Spleen (tissue), 11 donors: ENCODE measurements around the gene PILRB. TPM values are rescaled to one million over a fixed set of nuclear protein-coding genes. Genes with fewer than 3 reads are reported as not detected.

ENCODE experiments used
- DNase-seq: peaks from one replicate; pipeline ENCODE4 v3.0.0-alpha.2; 2020
- H3K27ac ChIP-seq, 8 donors: fragments of 200-600 bp; sonication (generic) in 7 of 8; 1 replicate in 4 of 8; 2 replicates in 4 of 8; pipeline versions ENCODE4 v1.5.0 to v1.8.0; 2016 to 2021; ENCODE audit warnings: inconsistent platforms in 4 of 8, mild to moderate bottlenecking in 4 of 8, moderate library complexity in 1 of 8
- H3K27me3 ChIP-seq, 7 donors: fragments of 200-600 bp; sonication (generic) in 6 of 7; replicated peaks in 1 of 7; 1 replicate in 4 of 7; 2 replicates in 3 of 7; pipeline versions ENCODE4 v1.5.0 to v1.8.0; 2016 to 2021; ENCODE audit warnings: inconsistent platforms in 3 of 7, mild to moderate bottlenecking in 1 of 7
- H3K36me3 ChIP-seq, 6 donors: fragments of 200-600 bp; sonication (generic) in 5 of 6; 1 replicate in 4 of 6; 2 replicates in 2 of 6; pipeline versions ENCODE4 v1.5.0 to v1.8.0; 2016 to 2021; ENCODE audit warnings: inconsistent platforms in 2 of 6
- H3K4me1 ChIP-seq, 6 donors: fragments of 200-600 bp; sonication (generic) in 5 of 6; 1 replicate in 3 of 6; 2 replicates in 3 of 6; pipeline versions ENCODE4 v1.5.0 to v1.8.0; 2016 to 2021; ENCODE audit warnings: inconsistent platforms in 3 of 6
- H3K4me3 ChIP-seq, 8 donors: fragments of 200-600 bp; sonication (generic) in 7 of 8; 1 replicate in 4 of 8; 2 replicates in 4 of 8; pipeline versions ENCODE4 v1.5.0 to v1.8.0; 2016 to 2021; ENCODE audit warnings: inconsistent platforms in 4 of 8, mild to moderate bottlenecking in 4 of 8, moderate library complexity in 2 of 8
- H3K9me3 ChIP-seq, 8 donors: fragments of 200-600 bp; sonication (generic) in 7 of 8; 1 replicate in 4 of 8; 2 replicates in 4 of 8; pipeline versions ENCODE4 v1.5.0 to v1.8.0; 2016 to 2021; ENCODE audit warnings: inconsistent platforms in 4 of 8
- POLR2A ChIP-seq, 3 donors: fragments of 450-650 bp; IDR thresholded peaks; one replicate each; pipeline ENCODE4 v1.5.1; 2017; ENCODE audit warnings: antibody characterized with exemption in 3 of 3, mild to moderate bottlenecking in 1 of 3
- POLR2AphosphoS5 ChIP-seq, 3 donors: sonication (generic); formaldehyde crosslinking; IDR thresholded peaks; one replicate each; pipeline ENCODE4 v1.5.1; 2017; ENCODE audit warnings: antibody characterized with exemption in 3 of 3
- WGBS, 5 donors: extraction: QIAGEN DNeasy Blood & Tissue Kit in 3 of 5; methylation state at CpG; one replicate each; pipeline versions ENCODE4 v1.1.5 to v1.1.7; 2013 to 2018; 5-methylcytosine and 5-hydroxymethylcytosine counted together
- intact Hi-C: fragments of 100-400 bp; cut with DNase I; formaldehyde crosslinking; loops from one replicate; pipeline ENCODE4 v1.15.0; 2023; ENCODE audit warnings: low total_unique reads
- polyA plus RNA-seq, 3 donors: library from polyadenylated mRNA; stranded (reverse); fragments of 200-250 nt; gene quantifications; one replicate each; pipeline ENCODE4 v1.2.1, GENCODE V29; 2013
- total RNA-seq, 7 donors: library from RNA; depleted of rRNA in 3 of 7; stranded (reverse); fragments of >200 nt in 3 of 7; fragmentation: NEBNext Ultra II Directional in 4 of 7; extraction: Animal tissue kit (Norgen Biotek cat#: 25700) in 4 of 7; gene quantifications; one replicate each; pipeline versions ENCODE4 v1.1.0 to v1.2.1, GENCODE V29; 2016 to 2021
- TF ChIP-seq, protein P1 (sequence below), 11 experiments: fragments of 200-600 bp in 7 of 11; fragments of 450-650 bp in 4 of 11; sonication (generic) in 4 of 11; IDR thresholded peaks in 8 of 11; conservative IDR thresholded peaks in 3 of 11; 1 replicate in 7 of 11; 2 replicates in 4 of 11; pipeline versions ENCODE4 v1.4.0 to v1.8.0; 2016 to 2021; ENCODE audit warnings: antibody characterized with exemption in 11 of 11, inconsistent platforms in 4 of 11, mild to moderate bottlenecking in 1 of 11
- donor health status: healthy with polysubstance abuse.
- donor health status: DM: no; HTN: no; CAD: no; lungs with moderate emphysema.
- donor health status: DM: no; HTN: no; CAD: no.
- donor health status: Bipolar disorder and iron deficiency.
- donor health status: healthy.
- donor health status: DM: no; HTN: no; CAD: no.
- donor health status: DM: yes; HTN: yes; CAD: no.

The PILRB gene
- total and polyA plus RNA-seq, 10 donors = 56.8 to 114 (median 70.9) TPM

DNA sequence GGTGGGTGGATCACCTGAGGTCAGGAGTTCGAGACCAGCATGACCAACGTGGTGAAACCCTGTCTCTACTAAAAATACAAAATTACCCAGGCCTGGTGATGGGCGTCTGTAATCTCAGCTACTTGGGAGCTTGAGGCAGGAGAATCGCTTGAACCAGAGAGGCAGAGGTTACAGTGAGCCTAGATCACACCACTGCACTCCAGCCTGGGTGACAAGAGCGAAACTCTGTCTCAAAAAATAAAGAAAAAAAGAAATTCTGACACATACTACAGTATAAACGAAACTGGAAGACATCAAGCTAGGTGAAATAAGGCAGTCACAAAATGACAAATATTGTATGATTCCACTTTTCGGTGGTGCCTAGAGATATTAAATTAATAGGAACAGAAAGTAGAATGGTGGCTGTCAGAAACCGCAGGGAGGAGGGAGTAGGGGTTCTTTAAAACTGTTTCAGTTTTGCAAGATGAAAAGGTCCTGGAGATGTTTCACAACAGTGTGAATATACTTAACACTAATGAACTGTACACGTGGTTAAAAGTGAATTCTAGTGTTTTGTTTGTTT is 38.6 kb downstream of the PILRB start:
- Histone ChIP-seq H3K27ac (peak overlapping the region; percentile 15 to 86 (median 80)), H3K27me3 (no peaks in the 10 kb centered on the region), H3K9me3 (no peaks in the 10 kb centered on the region), H3K4me1 (peaks cover 0 to 59% (median 31%) of the 10 kb centered on the region in 6 donors), H3K36me3 (peaks cover 0 to 31% (median 0%) of the 10 kb centered on the region in 6 donors), H3K4me3 (peak overlapping the region in 1 of 8 donors; percentile 0)
- DNase-seq = no peak
- intact Hi-C loops = no loop called here
- TF ChIP-seq POLR2AphosphoS5 (IDR thresholded peaks at IDR 0.05) (no peak), POLR2A (IDR thresholded peaks at IDR 0.05) (no peak)
- TF ChIP-seq, protein P1, sequence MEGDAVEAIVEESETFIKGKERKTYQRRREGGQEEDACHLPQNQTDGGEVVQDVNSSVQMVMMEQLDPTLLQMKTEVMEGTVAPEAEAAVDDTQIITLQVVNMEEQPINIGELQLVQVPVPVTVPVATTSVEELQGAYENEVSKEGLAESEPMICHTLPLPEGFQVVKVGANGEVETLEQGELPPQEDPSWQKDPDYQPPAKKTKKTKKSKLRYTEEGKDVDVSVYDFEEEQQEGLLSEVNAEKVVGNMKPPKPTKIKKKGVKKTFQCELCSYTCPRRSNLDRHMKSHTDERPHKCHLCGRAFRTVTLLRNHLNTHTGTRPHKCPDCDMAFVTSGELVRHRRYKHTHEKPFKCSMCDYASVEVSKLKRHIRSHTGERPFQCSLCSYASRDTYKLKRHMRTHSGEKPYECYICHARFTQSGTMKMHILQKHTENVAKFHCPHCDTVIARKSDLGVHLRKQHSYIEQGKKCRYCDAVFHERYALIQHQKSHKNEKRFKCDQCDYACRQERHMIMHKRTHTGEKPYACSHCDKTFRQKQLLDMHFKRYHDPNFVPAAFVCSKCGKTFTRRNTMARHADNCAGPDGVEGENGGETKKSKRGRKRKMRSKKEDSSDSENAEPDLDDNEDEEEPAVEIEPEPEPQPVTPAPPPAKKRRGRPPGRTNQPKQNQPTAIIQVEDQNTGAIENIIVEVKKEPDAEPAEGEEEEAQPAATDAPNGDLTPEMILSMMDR (IDR thresholded peaks at IDR 0.05 in 8 of 11, conservative IDR thresholded peaks at IDR 0.05 in 3 of 11) = no peak
- WGBS, 5 donors = 40 to 48% (median 43%) methylated on average over 9 of the region's 9 CpGs

DNA sequence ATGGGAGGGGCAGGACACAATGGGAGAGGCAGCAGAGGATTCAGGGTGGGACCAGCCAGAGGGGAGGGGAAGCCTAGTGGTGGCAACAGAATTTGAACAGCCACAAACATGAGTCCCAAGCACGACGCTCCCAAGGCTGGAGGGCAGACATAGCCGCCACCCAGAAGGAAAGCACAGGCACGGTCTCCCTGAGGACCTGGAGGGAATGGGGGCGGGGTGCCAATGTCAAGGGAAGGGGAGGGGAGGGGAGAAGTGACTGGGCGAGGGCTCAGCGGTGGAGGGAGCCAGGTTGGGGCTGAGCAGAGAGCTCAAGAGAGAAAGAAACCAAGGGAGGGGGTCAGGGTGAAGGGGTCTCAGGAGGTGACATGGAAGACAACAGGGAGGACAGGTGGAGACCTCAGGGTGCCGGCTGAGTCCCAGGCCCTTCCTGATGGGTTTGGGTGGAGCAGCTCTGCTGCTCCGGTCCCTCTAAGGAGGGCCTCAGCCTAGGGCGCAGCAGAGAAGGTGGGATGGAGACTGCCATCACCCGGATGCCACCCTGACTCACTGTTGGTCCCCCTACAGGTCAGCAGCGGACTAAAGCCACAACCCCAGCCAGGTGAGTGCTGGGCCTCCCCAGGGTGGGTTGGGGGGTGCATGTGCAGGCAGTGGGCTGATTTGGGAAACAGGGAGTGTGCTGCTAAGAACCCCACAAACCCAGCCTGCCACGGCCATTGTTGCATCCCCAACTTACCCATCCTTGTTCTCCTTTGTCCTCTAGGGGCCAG is 39.6 kb downstream of the PILRB start:
- H3K4me3 ChIP-seq = no peak overlapping the region
- DNase-seq = peak; percentile 79
- H3K9me3 ChIP-seq = no peaks in the 10 kb centered on the region
- intact Hi-C loops = no loop called here
- no peaks in the 10 kb centered on the region for H3K27me3 ChIP-seq
- peaks cover 0 to 41% (median 0%) of the 10 kb centered on the region in 6 donors for H3K36me3 ChIP-seq
- H3K4me1 ChIP-seq = peaks cover 0 to 56% (median 31%) of the 10 kb centered on the region in 6 donors
- WGBS, 5 donors = 64 to 80% (median 74%) methylated on average over 12 to 13 of the region's 13 CpGs
- H3K27ac ChIP-seq = peak overlapping the region in 5 of 8 donors; percentile 74 to 86 (median 85)
- TF ChIP-seq POLR2A (IDR thresholded peaks at IDR 0.05) (no peak), POLR2AphosphoS5 (IDR thresholded peaks at IDR 0.05) (no peak)
- TF ChIP-seq, protein P1 (IDR thresholded peaks at IDR 0.05 in 8 of 11, conservative IDR thresholded peaks at IDR 0.05 in 3 of 11) = no peak

DNA sequence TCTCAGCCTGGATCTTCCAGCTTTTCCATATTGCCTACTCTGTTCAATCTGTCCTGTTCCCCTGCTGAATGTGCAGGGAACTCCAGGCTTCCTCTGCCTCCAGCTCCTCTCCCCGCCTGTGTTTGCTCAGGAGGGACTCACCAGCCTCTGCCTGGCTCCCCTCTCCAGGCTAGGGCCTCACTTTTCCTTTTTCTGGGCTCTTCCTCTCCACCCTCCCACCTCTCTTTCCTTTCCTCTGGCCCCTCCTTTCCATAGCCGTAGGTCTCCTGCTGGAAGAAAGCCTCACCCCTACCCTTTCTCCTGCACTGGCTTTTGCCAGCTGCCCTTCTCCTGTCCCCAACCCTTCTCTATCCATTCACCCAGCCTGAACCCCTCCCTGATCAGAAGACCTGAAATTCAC is 40.3 kb downstream of the PILRB start:
- H3K27me3 ChIP-seq = no peaks in the 10 kb centered on the region
- H3K9me3 ChIP-seq = no peaks in the 10 kb centered on the region
- peaks cover 0 to 48% (median 29%) of the 10 kb centered on the region in 6 donors for H3K4me1 ChIP-seq
- intact Hi-C loops = no loop called here
- H3K4me3 ChIP-seq = no peak overlapping the region
- no peak for DNase-seq
- 52 to 85% (median 58%) methylated on average over 2 of the region's 2 CpGs for WGBS, 5 donors
- H3K36me3 ChIP-seq = peaks cover 0 to 41% (median 0%) of the 10 kb centered on the region in 6 donors
- no peak for TF ChIP-seq POLR2AphosphoS5 (IDR thresholded peaks at IDR 0.05)
- TF ChIP-seq, protein P1 (IDR thresholded peaks at IDR 0.05 in 8 of 11, conservative IDR thresholded peaks at IDR 0.05 in 3 of 11) = no peak
- no peak for TF ChIP-seq POLR2A (IDR thresholded peaks at IDR 0.05)
- peak overlapping the region in 1 of 8 donors; percentile 86 for H3K27ac ChIP-seq

DNA sequence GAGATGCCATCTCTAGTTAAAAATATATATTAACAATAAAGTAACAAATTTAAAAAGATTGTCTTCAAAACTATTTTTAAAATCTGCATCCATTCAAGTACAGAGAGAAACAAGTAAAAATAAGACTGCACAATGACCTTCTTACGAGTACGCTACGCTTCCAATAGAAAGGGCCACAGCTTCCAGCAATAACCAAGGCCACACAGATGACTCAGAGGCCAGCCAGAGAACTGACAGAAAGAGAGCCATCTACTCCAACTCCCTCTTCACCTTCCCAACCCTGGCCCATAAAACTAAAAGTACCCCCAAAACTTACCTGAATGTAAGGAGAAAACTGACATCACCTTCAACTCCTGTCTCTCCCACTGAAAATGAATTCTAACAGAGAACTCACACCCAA is 42.1 kb downstream of the PILRB start:
- intact Hi-C loops = loop anchor here (10.0 kb wide), 1 partner anchor 45 kb away; the partner anchor contains the start of gene PILRB
- Histone ChIP-seq H3K4me1 (peaks cover 0 to 39% (median 21%) of the 10 kb centered on the region in 6 donors), H3K9me3 (no peaks in the 10 kb centered on the region), H3K27ac (no peak overlapping the region), H3K4me3 (no peak overlapping the region), H3K36me3 (peaks cover 0 to 46% (median 0%) of the 10 kb centered on the region in 6 donors), H3K27me3 (no peaks in the 10 kb centered on the region)
- DNase-seq = no peak
- 88 to 97% (median 92%) methylated on average over 3 of the region's 3 CpGs for WGBS, 5 donors
- TF ChIP-seq, protein P1 (IDR thresholded peaks at IDR 0.05 in 8 of 11, conservative IDR thresholded peaks at IDR 0.05 in 3 of 11) = no peak
- TF ChIP-seq POLR2AphosphoS5 (IDR thresholded peaks at IDR 0.05) (no peak), POLR2A (IDR thresholded peaks at IDR 0.05) (no peak)
